HepG2 (cell line): ENCODE results near the gene CACNB4. TPM values are rescaled to one million over a fixed set of nuclear protein-coding genes. Genes with fewer than 3 reads are reported as not detected.

Experiments
- BHLHE40 ChIP-seq: IDR thresholded peaks from 2 replicates; pipeline ENCODE4 v1.6.1; 2011; ENCODE audit warnings: low read length, improper control_type of control experiment
- DMTF1 ChIP-seq: sonication (generic); formaldehyde crosslinking; IDR thresholded peaks from 2 replicates; pipeline ENCODE4 v1.4.0; 2020; ENCODE audit warnings: mild to moderate bottlenecking, missing genetic modification reagents
- EP300 ChIP-seq, 3 experiments: sonication (generic) in 1 of 3; formaldehyde crosslinking in 1 of 3; IDR thresholded peaks; 2 replicates each; pipeline versions ENCODE4 v1.5.1 to v1.6.1; 2011 to 2020; ENCODE audit warnings: low read depth in 2 of 3, low read length in 2 of 3, borderline replicate concordance in 1 of 3, improper control_type of control experiment in 1 of 3, mild to moderate bottlenecking in 1 of 3, missing genetic modification reagents in 1 of 3, moderate library complexity in 1 of 3
- PLRG1 ChIP-seq: fragments of 450-650 bp; conservative IDR thresholded peaks from 2 replicates; pipeline ENCODE4 v1.6.1; 2016
- RBM22 ChIP-seq: fragments of 200-400 bp; formaldehyde crosslinking; optimal IDR thresholded peaks from 2 replicates; pipeline ENCODE3; 2017; ENCODE audit warnings: mild to moderate bottlenecking, low read length, moderate library complexity
- ZBTB39 ChIP-seq: sonication (generic); formaldehyde crosslinking; IDR thresholded peaks from 2 replicates; pipeline ENCODE4 v1.5.0; 2020; ENCODE audit warnings: missing genetic modification reagents
- ZNF24 ChIP-seq: fragments of 450-650 bp; IDR thresholded peaks from 2 replicates; pipeline ENCODE4 v1.6.1; 2017; ENCODE audit warnings: antibody characterized with exemption, mild to moderate bottlenecking
- polyA plus RNA-seq, 8 experiments: library from polyadenylated mRNA; depleted of rRNA in 3 of 8; stranded (reverse) in 7 of 8; unstranded in 1 of 8; fragments of >200 nt; fragmentation: Illumina TruSeq in 4 of 8; extraction: Trizol in 4 of 8; gene quantifications; 2 replicates each; pipeline versions ENCODE4 v1.2.1 to v1.2.3, GENCODE V29; 2011 to 2016; ENCODE audit warnings: low read depth in 4 of 8, missing spikeins in 1 of 8, mixed read lengths in 1 of 8; ENCODE audit not compliant: insufficient read depth in 1 of 8
- total RNA-seq, 5 experiments: library from RNA; depleted of rRNA; stranded (reverse); fragments of >200 nt; fragmentation: Illumina TruSeq; extraction: Trizol; gene quantifications; 2 replicates each; pipeline ENCODE4 v1.2.3, GENCODE V29; 2016; ENCODE audit warnings: low read depth in 1 of 5
- TF ChIP-seq, protein P1 (sequence below): sonication (generic); formaldehyde crosslinking; IDR thresholded peaks from 2 replicates; pipeline ENCODE4 v1.4.0; 2020; ENCODE audit warnings: mild to moderate bottlenecking, missing genetic modification reagents
- TF ChIP-seq, protein P2 (sequence below): conservative IDR thresholded peaks from 2 replicates; pipeline ENCODE4 v1.6.1; 2018; ENCODE audit warnings: missing genetic modification reagents
- TF ChIP-seq, protein P3 (sequence below): IDR thresholded peaks from 2 replicates; pipeline ENCODE4 v1.6.1; 2012; ENCODE audit warnings: inconsistent platforms

Gene CACNB4
- total and polyA plus RNA-seq, 2 of the 13 experiments (the other 11 are each of a cell fraction or from before 2014, with no cell fraction given) = 5.1 to 14.3 TPM

- peak; percentile 92 for TF ChIP-seq BHLHE40
- TF ChIP-seq EP300 (IDR thresholded peaks at IDR 0.05; ENCODE audit: low read depth in 2 of 2, low read length in 2 of 2) = peak; percentile 73 to 75; a peak in 3 of 4 replicates
- TF ChIP-seq EP300 (CRISPR knock-in tag; IDR thresholded peaks at IDR 0.05; ENCODE audit: borderline replicate concordance) = 0 out of 2 replicates have a peak, but pooled peaks have one; percentile 13
- no peak for TF ChIP-seq ZNF24
- TF ChIP-seq, protein P1, sequence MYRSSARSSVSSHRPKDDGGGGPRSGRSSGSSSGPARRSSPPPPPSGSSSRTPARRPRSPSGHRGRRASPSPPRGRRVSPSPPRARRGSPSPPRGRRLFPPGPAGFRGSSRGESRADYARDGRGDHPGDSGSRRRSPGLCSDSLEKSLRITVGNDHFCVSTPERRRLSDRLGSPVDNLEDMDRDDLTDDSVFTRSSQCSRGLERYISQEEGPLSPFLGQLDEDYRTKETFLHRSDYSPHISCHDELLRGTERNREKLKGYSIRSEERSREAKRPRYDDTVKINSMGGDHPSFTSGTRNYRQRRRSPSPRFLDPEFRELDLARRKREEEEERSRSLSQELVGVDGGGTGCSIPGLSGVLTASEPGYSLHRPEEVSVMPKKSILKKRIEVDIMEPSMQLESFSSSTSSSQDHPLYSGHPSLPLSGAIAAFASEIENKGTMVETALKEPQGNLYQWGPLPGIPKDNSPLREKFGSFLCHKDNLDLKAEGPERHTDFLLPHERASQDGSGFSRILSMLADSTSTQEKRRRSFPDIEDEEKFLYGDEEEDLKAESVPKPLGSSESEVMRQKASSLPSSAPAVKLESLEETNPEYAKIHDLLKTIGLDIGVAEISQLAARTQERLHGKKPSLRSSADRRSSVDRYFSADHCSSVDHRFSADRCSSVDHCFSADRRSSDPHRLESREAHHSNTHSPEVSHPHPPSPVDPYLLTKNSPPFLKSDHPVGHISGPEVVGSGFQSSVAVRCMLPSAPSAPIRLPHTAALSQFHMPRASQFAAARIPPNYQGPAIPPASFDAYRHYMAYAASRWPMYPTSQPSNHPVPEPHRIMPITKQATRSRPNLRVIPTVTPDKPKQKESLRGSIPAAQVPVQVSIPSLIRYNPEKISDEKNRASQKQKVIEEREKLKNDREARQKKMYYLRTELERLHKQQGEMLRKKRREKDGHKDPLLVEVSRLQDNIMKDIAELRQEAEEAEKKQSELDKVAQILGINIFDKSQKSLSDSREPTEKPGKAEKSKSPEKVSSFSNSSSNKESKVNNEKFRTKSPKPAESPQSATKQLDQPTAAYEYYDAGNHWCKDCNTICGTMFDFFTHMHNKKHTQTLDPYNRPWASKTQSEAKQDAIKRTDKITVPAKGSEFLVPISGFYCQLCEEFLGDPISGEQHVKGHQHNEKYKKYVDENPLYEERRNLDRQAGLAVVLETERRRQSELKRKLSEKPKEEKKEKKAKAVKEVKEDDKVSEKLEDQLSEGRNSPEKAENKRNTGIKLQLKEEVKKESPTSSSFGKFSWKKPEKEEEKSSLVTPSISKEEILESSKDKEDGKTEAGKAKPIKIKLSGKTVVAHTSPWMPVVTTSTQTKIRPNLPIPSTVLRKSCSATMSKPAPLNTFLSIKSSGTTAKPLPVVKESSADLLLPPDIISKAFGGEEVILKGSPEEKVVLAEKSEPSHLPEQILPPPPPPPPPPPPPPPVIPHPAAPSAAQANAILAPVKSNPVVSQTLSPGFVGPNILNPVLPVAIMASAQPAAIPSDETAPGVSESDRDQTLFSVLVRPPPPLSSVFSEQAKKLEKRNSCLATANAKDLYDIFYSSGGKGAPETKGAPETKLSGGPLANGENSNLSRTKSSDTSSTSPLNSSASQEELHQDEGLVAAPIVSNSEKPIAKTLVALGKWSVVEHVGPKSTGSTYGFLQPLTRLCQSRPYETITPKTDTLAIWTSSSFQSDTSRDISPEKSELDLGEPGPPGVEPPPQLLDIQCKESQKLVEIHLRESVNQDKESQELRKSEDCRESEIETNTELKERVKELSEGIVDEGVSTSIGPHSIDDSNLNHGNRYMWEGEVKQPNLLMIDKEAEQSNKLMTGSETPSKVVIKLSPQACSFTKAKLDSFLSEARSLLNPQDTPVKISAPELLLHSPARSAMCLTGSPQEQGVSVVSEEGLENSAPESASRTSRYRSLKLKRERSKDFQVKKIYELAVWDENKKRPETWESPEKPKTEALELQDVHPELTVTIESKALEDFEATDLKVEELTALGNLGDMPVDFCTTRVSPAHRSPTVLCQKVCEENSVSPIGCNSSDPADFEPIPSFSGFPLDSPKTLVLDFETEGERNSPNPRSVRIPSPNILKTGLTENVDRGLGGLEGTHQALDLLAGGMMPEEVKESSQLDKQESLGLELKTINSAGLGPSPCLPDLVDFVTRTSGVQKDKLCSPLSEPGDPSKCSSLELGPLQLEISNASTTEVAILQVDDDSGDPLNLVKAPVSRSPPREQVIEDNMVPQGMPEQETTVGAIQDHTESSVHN (CRISPR knock-in tag) = no peak
- no peak for TF ChIP-seq RBM22
- TF ChIP-seq, protein P2, sequence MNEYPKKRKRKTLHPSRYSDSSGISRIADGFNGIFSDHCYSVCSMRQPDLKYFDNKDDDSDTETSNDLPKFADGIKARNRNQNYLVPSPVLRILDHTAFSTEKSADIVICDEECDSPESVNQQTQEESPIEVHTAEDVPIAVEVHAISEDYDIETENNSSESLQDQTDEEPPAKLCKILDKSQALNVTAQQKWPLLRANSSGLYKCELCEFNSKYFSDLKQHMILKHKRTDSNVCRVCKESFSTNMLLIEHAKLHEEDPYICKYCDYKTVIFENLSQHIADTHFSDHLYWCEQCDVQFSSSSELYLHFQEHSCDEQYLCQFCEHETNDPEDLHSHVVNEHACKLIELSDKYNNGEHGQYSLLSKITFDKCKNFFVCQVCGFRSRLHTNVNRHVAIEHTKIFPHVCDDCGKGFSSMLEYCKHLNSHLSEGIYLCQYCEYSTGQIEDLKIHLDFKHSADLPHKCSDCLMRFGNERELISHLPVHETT = no peak
- no peak for TF ChIP-seq PLRG1
- no peak for TF ChIP-seq DMTF1 (CRISPR knock-in tag)
- no peak for TF ChIP-seq ZBTB39
- TF ChIP-seq, protein P3, sequence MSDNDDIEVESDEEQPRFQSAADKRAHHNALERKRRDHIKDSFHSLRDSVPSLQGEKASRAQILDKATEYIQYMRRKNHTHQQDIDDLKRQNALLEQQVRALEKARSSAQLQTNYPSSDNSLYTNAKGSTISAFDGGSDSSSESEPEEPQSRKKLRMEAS = peak; percentile 54
Observed at GRCh38 chr2:152016181-152017120, 82.4 kb downstream of the CACNB4 start (continued).
